Upper lobe of left lung (tissue), 4 donors: ENCODE data around the gene STEAP4.

Source experiments
- EP300 ChIP-seq, 4 donors: sonication (generic); formaldehyde crosslinking; IDR thresholded peaks; one replicate each; pipeline ENCODE4 v1.5.1; 2017; ENCODE audit warnings: antibody characterized with exemption in 4 of 4, control low read depth in 2 of 4
- POLR2A ChIP-seq, 4 donors: fragments of 450-650 bp; IDR thresholded peaks; one replicate each; pipeline ENCODE4 v1.5.1; 2016 to 2017; ENCODE audit warnings: antibody characterized with exemption in 4 of 4, mild to moderate bottlenecking in 2 of 4
- POLR2AphosphoS5 ChIP-seq, 2 donors: sonication (generic); formaldehyde crosslinking; IDR thresholded peaks; one replicate each; pipeline ENCODE4 v1.5.1; 2017; ENCODE audit warnings: antibody characterized with exemption in 2 of 2
- TF ChIP-seq, protein P1 (sequence below), 6 experiments: fragments of 450-650 bp in 4 of 6; fragments of 200-600 bp in 2 of 6; sonication (generic) in 2 of 6; IDR thresholded peaks; one replicate each; pipeline ENCODE4 v1.5.1; 2016 to 2019; ENCODE audit warnings: antibody characterized with exemption in 6 of 6

DNA sequence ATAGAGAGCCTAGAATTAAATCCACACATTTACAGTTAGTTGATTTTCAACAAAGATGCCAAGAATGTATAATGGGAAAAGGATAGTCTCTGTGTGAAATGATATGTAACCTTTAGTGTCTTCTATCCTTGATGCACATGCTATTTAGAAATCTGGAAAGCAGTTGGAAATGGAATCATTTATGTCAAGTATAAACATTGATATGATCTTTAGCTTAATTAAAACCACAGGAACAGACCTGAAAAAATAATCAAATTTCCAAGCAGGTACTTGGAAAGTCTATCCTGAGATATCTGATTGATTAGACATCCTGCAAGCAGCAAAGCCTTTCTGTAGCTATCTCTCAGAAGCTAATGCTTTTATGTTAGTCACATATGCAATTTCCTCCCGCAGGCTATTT lies 62.4 kb downstream of the STEAP4 start:
- TF ChIP-seq, protein P1, sequence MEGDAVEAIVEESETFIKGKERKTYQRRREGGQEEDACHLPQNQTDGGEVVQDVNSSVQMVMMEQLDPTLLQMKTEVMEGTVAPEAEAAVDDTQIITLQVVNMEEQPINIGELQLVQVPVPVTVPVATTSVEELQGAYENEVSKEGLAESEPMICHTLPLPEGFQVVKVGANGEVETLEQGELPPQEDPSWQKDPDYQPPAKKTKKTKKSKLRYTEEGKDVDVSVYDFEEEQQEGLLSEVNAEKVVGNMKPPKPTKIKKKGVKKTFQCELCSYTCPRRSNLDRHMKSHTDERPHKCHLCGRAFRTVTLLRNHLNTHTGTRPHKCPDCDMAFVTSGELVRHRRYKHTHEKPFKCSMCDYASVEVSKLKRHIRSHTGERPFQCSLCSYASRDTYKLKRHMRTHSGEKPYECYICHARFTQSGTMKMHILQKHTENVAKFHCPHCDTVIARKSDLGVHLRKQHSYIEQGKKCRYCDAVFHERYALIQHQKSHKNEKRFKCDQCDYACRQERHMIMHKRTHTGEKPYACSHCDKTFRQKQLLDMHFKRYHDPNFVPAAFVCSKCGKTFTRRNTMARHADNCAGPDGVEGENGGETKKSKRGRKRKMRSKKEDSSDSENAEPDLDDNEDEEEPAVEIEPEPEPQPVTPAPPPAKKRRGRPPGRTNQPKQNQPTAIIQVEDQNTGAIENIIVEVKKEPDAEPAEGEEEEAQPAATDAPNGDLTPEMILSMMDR (IDR thresholded peaks at IDR 0.05), result no peak
- TF ChIP-seq POLR2AphosphoS5 (IDR thresholded peaks at IDR 0.05), result no peak
- TF ChIP-seq POLR2A (IDR thresholded peaks at IDR 0.05), result no peak
- no peak for TF ChIP-seq EP300 (IDR thresholded peaks at IDR 0.05)
